C4-2B (cell line): ENCODE data around the gene KCNJ15.

Experiments used
- CTCF ChIP-seq: fragments of 450-650 bp; conservative IDR thresholded peaks from 2 replicates; pipeline ENCODE4 v1.5.1; 2017; ENCODE audit warnings: mild to moderate bottlenecking
- ZFX ChIP-seq: fragments of 450-650 bp; IDR thresholded peaks from 2 replicates; pipeline ENCODE4 v1.6.1; 2017

- TF ChIP-seq CTCF: no peak
- no peak for TF ChIP-seq ZFX
Observed at GRCh38 chr21:38299671-38300070, 42.9 kb downstream of the KCNJ15 start.
